B cell (primary cell): ENCODE data around the gene HS6ST2. TPM values are rescaled to one million over a fixed set of nuclear protein-coding genes. Genes with fewer than 3 reads are reported as not detected.

ENCODE experiments used
- ATAC-seq: fragments of 200-7000 bp; cut with Tn5 transposase; one replicate; pipeline ENCODE4 v1.10.0; 2021; ENCODE audit warnings: low read depth, mild to moderate bottlenecking, moderate number of reproducible peaks, moderate library complexity
- CTCF ChIA-PET: fragments of 350-600 bp; sonication (Branson Sonifier 250); formaldehyde crosslinking; loops from one replicate; lab custom pipeline; 2021; ENCODE audit warnings: antibody characterized with exemption, inconsistent platforms; lab: Charles Lee
- POLR2A ChIA-PET: fragments of 350-600 bp; sonication (Branson Sonifier 250); formaldehyde crosslinking; loops from one replicate; lab custom pipeline; 2021; ENCODE audit warnings: antibody characterized with exemption; lab: Charles Lee
- DNase-seq: peaks from one replicate; pipeline ENCODE4 v3.0.0; 2013
- H2AFZ ChIP-seq: 2 replicates; pipeline ENCODE4 v1.6.1; 2012; ENCODE audit warnings: mild to moderate bottlenecking, low read depth, low read length; ENCODE audit not compliant: insufficient read depth, poor library complexity, severe bottlenecking
- H3K27ac ChIP-seq, 2 donors: 1 replicate in 1 of 2; 2 replicates in 1 of 2; pipeline ENCODE4 v1.5.1; 2012 to 2013; ENCODE audit warnings: low read length in 2 of 2, mild to moderate bottlenecking in 2 of 2, moderate library complexity in 1 of 2
- H3K27me3 ChIP-seq, 4 experiments: fragments of 200-600 bp in 1 of 4; sonication (generic) in 1 of 4; replicated peaks in 1 of 4; 1 replicate in 2 of 4; 2 replicates in 2 of 4; pipeline versions ENCODE4 v1.6.1 to v1.7.0; 2013 to 2016; ENCODE audit warnings: low read length in 3 of 4, mild to moderate bottlenecking in 2 of 4, mixed read lengths in 1 of 4, moderate library complexity in 1 of 4; ENCODE audit not compliant: insufficient read depth in 4 of 4, control insufficient read depth in 3 of 4; ENCODE audit errors: control extremely low read depth in 1 of 4
- H3K36me3 ChIP-seq, 2 experiments: replicated peaks in 1 of 2; 1 replicate in 1 of 2; 2 replicates in 1 of 2; pipeline versions ENCODE4 v1.6.1 to v1.7.1; 2013; ENCODE audit warnings: low read length in 1 of 2; ENCODE audit not compliant: insufficient read depth in 2 of 2, control insufficient read depth in 1 of 2; ENCODE audit errors: control extremely low read depth in 1 of 2, extremely low read depth in 1 of 2
- H3K4me1 ChIP-seq, 2 donors: fragments of 200-600 bp in 1 of 2; sonication (generic) in 1 of 2; 1 replicate in 1 of 2; 2 replicates in 1 of 2; pipeline versions ENCODE4 v1.5.1 to v1.6.1; 2013 to 2017; ENCODE audit warnings: low read length in 2 of 2; ENCODE audit not compliant: control insufficient read depth in 2 of 2, insufficient read depth in 2 of 2
- H3K4me2 ChIP-seq: replicated peaks from 2 replicates; pipeline ENCODE3; 2012; ENCODE audit warnings: mild to moderate bottlenecking, low read depth, low read length; ENCODE audit not compliant: poor library complexity, severe bottlenecking
- H3K4me3 ChIP-seq, 5 experiments: fragments of 200-600 bp in 1 of 5; sonication (generic) in 1 of 5; 1 replicate in 3 of 5; 2 replicates in 2 of 5; pipeline versions ENCODE4 v1.5.1 to v1.7.0; 2011 to 2016; ENCODE audit warnings: low read length in 4 of 5, mild to moderate bottlenecking in 4 of 5, low read depth in 2 of 5, control low read depth in 1 of 5, moderate library complexity in 1 of 5; ENCODE audit not compliant: insufficient read depth in 1 of 5; ENCODE audit errors: control extremely low read depth in 1 of 5, extremely low read depth in 1 of 5
- H3K79me2 ChIP-seq: fragments of 200-600 bp; sonication (generic); one replicate; pipeline ENCODE4 v1.6.0; 2016; ENCODE audit warnings: low read length; ENCODE audit not compliant: control insufficient read depth, insufficient read depth
- H3K9ac ChIP-seq: fragments of 200-600 bp; sonication (generic); 2 replicates; pipeline ENCODE4 v1.6.1; 2017; ENCODE audit warnings: mild to moderate bottlenecking, low read length, moderate library complexity
- H3K9me3 ChIP-seq, 3 donors: one replicate each; pipeline versions ENCODE4 v1.6.1 to v1.7.1; 2013; ENCODE audit warnings: low read length in 2 of 3; ENCODE audit not compliant: control insufficient read depth in 2 of 3, insufficient read depth in 1 of 3; ENCODE audit errors: control extremely low read depth in 1 of 3
- H4K20me1 ChIP-seq: 2 replicates; pipeline ENCODE4 v1.6.0; 2012; ENCODE audit warnings: mild to moderate bottlenecking, low read length; ENCODE audit not compliant: insufficient read depth, control insufficient read depth, poor library complexity, severe bottlenecking
- H3K27ac Mint-ChIP-seq: one replicate; pipeline ENCODE4 v1.8.0; 2021; ENCODE audit warnings: mixed read lengths
- H3K27me3 Mint-ChIP-seq: one replicate; pipeline ENCODE4 v1.8.0; 2021; ENCODE audit warnings: mixed read lengths
- H3K4me1 Mint-ChIP-seq: one replicate; pipeline ENCODE4 v1.8.0; 2021; ENCODE audit warnings: mixed read lengths
- H3K4me3 Mint-ChIP-seq: one replicate; pipeline ENCODE4 v1.8.0; 2021; ENCODE audit warnings: mixed read lengths
- H3K9me3 Mint-ChIP-seq: one replicate; pipeline ENCODE4 v1.8.0; 2022; ENCODE audit warnings: mixed read lengths; ENCODE audit not compliant: insufficient read depth
- EZH2 ChIP-seq: IDR thresholded peaks from 2 replicates; pipeline ENCODE4 v1.6.1; 2012; ENCODE audit warnings: borderline replicate concordance, low read depth, mild to moderate bottlenecking, moderate library complexity, low read length; ENCODE audit not compliant: insufficient read depth, poor library complexity, severe bottlenecking
- WGBS: methylation state at CpG from one replicate; pipeline ENCODE4 v1.1.5; 2013; ENCODE audit warnings: missing lambda C conversion rate; ENCODE audit not compliant: insufficient coverage; 5-methylcytosine and 5-hydroxymethylcytosine counted together
- intact Hi-C: fragments of 100-400 bp; cut with micrococcal nuclease; formaldehyde crosslinking; loops from one replicate; pipeline ENCODE4 v1.10.0; 2022
- polyA plus RNA-seq: library from polyadenylated mRNA; depleted of rRNA; stranded (reverse); fragments of >200 nt; gene quantifications from 2 replicates; pipeline ENCODE4 v1.2.3, GENCODE V29; 2012
- total RNA-seq, 2 donors: library from RNA; stranded (reverse); fragments of 120-200 nt in 1 of 2; gene quantifications; 1 replicate in 1 of 2; 2 replicates in 1 of 2; pipeline versions ENCODE4 v1.2.3 to v1.2.4, GENCODE V29; 2013 to 2022
- TF ChIP-seq, protein P1 (sequence below): fragments of 200-600 bp; IDR thresholded peaks from one replicate; pipeline ENCODE4 v1.8.0; 2022; ENCODE audit warnings: antibody characterized with exemption, mild to moderate bottlenecking

Gene HS6ST2
- total and polyA plus RNA-seq, 2 donors (not counting 1 experiment from before 2014, with no cell fraction given): not detected

- no peak overlapping the region for H3K9ac ChIP-seq
- no CpG with 5 or more reads among the region's 1 CpG for WGBS
- H3K4me1 ChIP-seq: no peaks in the 10 kb centered on the region
- no peaks in the 10 kb centered on the region for H3K4me1 Mint-ChIP-seq
- no peaks in the 10 kb centered on the region for H3K36me3 ChIP-seq
- POLR2A ChIA-PET: no interaction called here
- no peaks in the 10 kb centered on the region for H3K9me3 ChIP-seq
- H3K27me3 Mint-ChIP-seq: no peaks in the 10 kb centered on the region
- no peak overlapping the region for H3K4me3 Mint-ChIP-seq
- ATAC-seq (no peak), DNase-seq (no peak)
- no peak overlapping the region for H3K27ac Mint-ChIP-seq
- no peaks in the 10 kb centered on the region for H3K27me3 ChIP-seq
- H4K20me1 ChIP-seq: no peaks in the 10 kb centered on the region
- H3K27ac ChIP-seq: no peak overlapping the region
- no peak overlapping the region for H3K4me2 ChIP-seq
- TF ChIP-seq EZH2: no peak
- TF ChIP-seq, protein P1, sequence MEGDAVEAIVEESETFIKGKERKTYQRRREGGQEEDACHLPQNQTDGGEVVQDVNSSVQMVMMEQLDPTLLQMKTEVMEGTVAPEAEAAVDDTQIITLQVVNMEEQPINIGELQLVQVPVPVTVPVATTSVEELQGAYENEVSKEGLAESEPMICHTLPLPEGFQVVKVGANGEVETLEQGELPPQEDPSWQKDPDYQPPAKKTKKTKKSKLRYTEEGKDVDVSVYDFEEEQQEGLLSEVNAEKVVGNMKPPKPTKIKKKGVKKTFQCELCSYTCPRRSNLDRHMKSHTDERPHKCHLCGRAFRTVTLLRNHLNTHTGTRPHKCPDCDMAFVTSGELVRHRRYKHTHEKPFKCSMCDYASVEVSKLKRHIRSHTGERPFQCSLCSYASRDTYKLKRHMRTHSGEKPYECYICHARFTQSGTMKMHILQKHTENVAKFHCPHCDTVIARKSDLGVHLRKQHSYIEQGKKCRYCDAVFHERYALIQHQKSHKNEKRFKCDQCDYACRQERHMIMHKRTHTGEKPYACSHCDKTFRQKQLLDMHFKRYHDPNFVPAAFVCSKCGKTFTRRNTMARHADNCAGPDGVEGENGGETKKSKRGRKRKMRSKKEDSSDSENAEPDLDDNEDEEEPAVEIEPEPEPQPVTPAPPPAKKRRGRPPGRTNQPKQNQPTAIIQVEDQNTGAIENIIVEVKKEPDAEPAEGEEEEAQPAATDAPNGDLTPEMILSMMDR: no peak
- no peaks in the 10 kb centered on the region for H3K79me2 ChIP-seq
- intact Hi-C loops: no loop called here
- CTCF ChIA-PET: no interaction called here
- H3K9me3 Mint-ChIP-seq: no peaks in the 10 kb centered on the region
- no peak overlapping the region for H2AFZ ChIP-seq
- H3K4me3 ChIP-seq: no peak overlapping the region
Observed at GRCh38 chrX:133005616-133006015, 47.2 kb upstream of the HS6ST2 start.

DNA sequence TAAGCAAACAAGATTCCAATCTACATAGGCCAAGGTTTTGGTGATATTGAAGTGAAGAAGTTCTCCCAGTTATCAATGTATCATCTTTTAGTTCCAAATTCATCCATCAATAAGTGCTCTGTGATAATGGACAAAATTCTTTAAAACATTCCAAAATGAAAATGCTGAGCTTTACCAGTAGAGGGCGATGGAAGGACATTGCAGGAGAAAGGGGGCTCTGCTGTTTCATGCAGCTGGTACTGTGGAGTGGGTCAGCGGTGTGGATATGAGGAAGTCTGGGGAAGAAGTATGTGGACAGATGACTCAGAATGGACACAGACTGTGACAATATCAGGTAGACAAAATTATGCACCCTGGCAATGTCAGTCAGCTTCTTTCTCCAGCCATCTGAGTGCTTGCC lies 46.6 kb upstream of the HS6ST2 start:
- no peak overlapping the region for H3K4me3 Mint-ChIP-seq
- POLR2A ChIA-PET: no interaction called here
- H3K27me3 Mint-ChIP-seq: no peaks in the 10 kb centered on the region
- H3K4me1 Mint-ChIP-seq: no peaks in the 10 kb centered on the region
- Histone ChIP-seq H3K4me1 (no peaks in the 10 kb centered on the region), H3K4me2 (no peak overlapping the region), H3K9me3 (no peaks in the 10 kb centered on the region), H3K4me3 (no peak overlapping the region), H3K9ac (no peak overlapping the region), H4K20me1 (no peaks in the 10 kb centered on the region), H3K36me3 (no peaks in the 10 kb centered on the region), H3K27ac (no peak overlapping the region), H3K79me2 (no peaks in the 10 kb centered on the region), H3K27me3 (no peaks in the 10 kb centered on the region), H2AFZ (no peak overlapping the region)
- 7% methylated on average over 2 of the region's 2 CpGs for WGBS
- TF ChIP-seq, protein P1: no peak
- TF ChIP-seq EZH2: no peak
- DNase-seq (no peak), ATAC-seq (no peak)
- no peak overlapping the region for H3K27ac Mint-ChIP-seq
- H3K9me3 Mint-ChIP-seq: no peaks in the 10 kb centered on the region
- intact Hi-C loops: no loop called here
- CTCF ChIA-PET: interaction anchor here (0.6 kb wide), 1 partner anchor 665 kb away, joined by 3 read pairs; no protein-coding TSS in a partner anchor
